ENCODE data around the gene KRCC1.
A peak's percentile ranks its signal among the peaks of the same experiment; 100 is the strongest.
"Not testable (repeated sequence)": the region's sequence is repeated elsewhere in the genome, so short reads cannot be mapped to it uniquely, and the experiment has no call there.

KRCC1 gene

GRCh38 chr2:88038263-88039105 lies 17.1 kb downstream of the KRCC1 start:
- DNase-seq: no peak

- DNase-seq: no peak
These were observed 19.0 kb downstream of the KRCC1 start for GRCh38 chr2:88036606-88037005.

- no peak for DNase-seq
These were observed 19.4 kb downstream of the KRCC1 start for GRCh38 chr2:88036182-88036581.

GRCh38 chr2:88032070-88032702 lies 23.4 kb downstream of the KRCC1 start:
- DNase-seq: no peak

GRCh38 chr2:88028931-88029330 lies 26.7 kb downstream of the KRCC1 start:
- DNase-seq: no peak

GRCh38 chr2:88027697-88028389 lies 27.7 kb downstream of the KRCC1 start:
- DNase-seq: no peak

- DNase-seq: no peak
These were observed 31.1 kb downstream of the KRCC1 start for GRCh38 chr2:88024509-88024908.

- no peak for DNase-seq
These were observed 33.0 kb downstream of the KRCC1 start for GRCh38 chr2:88022669-88022921.

GRCh38 chr2:88019985-88020384 lies 35.6 kb downstream of the KRCC1 start:
- no peak for DNase-seq

- no peak for DNase-seq
These were observed 36.7 kb downstream of the KRCC1 start for GRCh38 chr2:88018909-88019308.

- not testable (repeated sequence) for DNase-seq
These were observed 37.3 kb downstream of the KRCC1 start for GRCh38 chr2:88018077-88018805.

GRCh38 chr2:88017780-88018038 lies 37.9 kb downstream of the KRCC1 start:
- not testable (repeated sequence) for DNase-seq

GRCh38 chr2:88016960-88017779 lies 38.4 kb downstream of the KRCC1 start:
- peak; percentile 66 for DNase-seq

- peak; percentile 78 for DNase-seq
These were observed 39.3 kb downstream of the KRCC1 start, which contains the start of gene RNU2-63P for GRCh38 chr2:88016086-88016959. RNU2-63P (minus strand) TSS chr2:88016547.

GRCh38 chr2:88011011-88011410 lies 44.6 kb downstream of the KRCC1 start:
- no peak for DNase-seq

- no peak for DNase-seq
These were observed 45.4 kb downstream of the KRCC1 start for GRCh38 chr2:88010136-88010535.

- no peak for DNase-seq
These were observed 48.6 kb downstream of the KRCC1 start for GRCh38 chr2:88006912-88007439.

GRCh38 chr2:88005776-88006175 lies 49.8 kb downstream of the KRCC1 start:
- DNase-seq: no peak

- DNase-seq: no peak
These were observed 52.4 kb downstream of the KRCC1 start for GRCh38 chr2:88003074-88003755.

GRCh38 chr2:88002359-88002707 lies 53.2 kb downstream of the KRCC1 start:
- DNase-seq: no peak

- DNase-seq: not testable (repeated sequence)
These were observed 55.1 kb downstream of the KRCC1 start for GRCh38 chr2:88000474-88000873.
